Measurements from ENCODE around the gene GFOD2.

DNA sequence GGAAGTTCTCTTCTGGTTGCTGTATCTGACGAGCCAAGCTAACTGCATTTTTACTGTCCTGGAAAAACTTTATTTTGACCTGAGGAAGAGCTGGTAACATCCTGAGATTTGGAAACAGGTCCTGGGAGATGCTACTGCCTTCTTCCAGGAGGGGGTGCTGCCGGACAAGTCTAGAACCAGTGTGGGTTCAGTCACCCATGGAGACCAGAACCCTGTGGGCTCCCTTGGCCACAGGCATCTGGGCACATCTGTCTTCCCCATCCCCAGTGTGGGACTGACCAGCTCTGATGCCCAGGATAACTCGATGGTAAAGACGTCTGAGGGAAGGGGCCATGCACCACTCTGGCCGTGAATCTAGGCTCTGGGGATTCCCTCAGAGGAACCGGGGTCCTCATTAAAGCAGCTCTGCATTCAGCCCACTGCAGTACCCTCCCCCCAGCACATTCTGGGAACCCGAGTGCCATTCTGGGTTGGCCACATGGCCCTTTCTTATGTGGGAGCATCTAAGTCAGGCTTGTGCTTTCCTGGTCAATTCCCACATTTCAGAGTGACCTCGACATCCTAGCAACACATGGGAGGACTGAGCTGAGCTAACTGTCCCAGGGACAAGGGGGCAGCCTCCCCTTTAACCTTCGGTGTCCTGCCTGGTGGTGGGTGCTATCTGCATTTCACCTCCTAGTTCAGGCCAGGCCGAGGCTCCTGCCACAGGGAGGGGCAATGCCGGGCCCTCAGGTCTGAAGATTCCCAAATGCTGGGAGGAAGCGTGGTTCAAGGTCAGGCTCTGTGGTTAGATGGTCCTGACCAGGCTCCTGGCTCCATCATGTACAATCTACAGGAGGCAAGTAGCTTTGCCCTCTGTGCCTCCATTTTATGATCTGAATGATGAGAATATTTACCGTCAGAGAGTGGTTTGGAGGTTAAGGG, 46.1 kb downstream of the GFOD2 start:
- TF ChIP-seq STAG1 (CRISPR knock-in tag; IDR thresholded peaks at IDR 0.05): peak; percentile 95
- TF ChIP-seq ZNF253 (CRISPR knock-in tag; IDR thresholded peaks at IDR 0.05; ENCODE audit: borderline replicate concordance): 0 out of 2 replicates have a peak, but pooled peaks have one; percentile 40
- TF ChIP-seq, protein P1, sequence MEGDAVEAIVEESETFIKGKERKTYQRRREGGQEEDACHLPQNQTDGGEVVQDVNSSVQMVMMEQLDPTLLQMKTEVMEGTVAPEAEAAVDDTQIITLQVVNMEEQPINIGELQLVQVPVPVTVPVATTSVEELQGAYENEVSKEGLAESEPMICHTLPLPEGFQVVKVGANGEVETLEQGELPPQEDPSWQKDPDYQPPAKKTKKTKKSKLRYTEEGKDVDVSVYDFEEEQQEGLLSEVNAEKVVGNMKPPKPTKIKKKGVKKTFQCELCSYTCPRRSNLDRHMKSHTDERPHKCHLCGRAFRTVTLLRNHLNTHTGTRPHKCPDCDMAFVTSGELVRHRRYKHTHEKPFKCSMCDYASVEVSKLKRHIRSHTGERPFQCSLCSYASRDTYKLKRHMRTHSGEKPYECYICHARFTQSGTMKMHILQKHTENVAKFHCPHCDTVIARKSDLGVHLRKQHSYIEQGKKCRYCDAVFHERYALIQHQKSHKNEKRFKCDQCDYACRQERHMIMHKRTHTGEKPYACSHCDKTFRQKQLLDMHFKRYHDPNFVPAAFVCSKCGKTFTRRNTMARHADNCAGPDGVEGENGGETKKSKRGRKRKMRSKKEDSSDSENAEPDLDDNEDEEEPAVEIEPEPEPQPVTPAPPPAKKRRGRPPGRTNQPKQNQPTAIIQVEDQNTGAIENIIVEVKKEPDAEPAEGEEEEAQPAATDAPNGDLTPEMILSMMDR (CRISPR knock-in tag; IDR thresholded peaks at IDR 0.05): peak; percentile 95
- TF ChIP-seq, protein P2, sequence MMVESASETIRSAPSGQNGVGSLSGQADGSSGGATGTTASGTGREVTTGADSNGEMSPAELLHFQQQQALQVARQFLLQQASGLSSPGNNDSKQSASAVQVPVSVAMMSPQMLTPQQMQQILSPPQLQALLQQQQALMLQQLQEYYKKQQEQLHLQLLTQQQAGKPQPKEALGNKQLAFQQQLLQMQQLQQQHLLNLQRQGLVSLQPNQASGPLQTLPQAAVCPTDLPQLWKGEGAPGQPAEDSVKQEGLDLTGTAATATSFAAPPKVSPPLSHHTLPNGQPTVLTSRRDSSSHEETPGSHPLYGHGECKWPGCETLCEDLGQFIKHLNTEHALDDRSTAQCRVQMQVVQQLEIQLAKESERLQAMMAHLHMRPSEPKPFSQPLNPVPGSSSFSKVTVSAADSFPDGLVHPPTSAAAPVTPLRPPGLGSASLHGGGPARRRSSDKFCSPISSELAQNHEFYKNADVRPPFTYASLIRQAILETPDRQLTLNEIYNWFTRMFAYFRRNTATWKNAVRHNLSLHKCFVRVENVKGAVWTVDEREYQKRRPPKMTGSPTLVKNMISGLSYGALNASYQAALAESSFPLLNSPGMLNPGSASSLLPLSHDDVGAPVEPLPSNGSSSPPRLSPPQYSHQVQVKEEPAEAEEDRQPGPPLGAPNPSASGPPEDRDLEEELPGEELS (CRISPR knock-in tag; IDR thresholded peaks at IDR 0.05): no peak
- TF ChIP-seq ARID2 (CRISPR knock-in tag; IDR thresholded peaks at IDR 0.05; ENCODE audit: borderline replicate concordance): no peak
- TF ChIP-seq ZNF263 (CRISPR knock-in tag; IDR thresholded peaks at IDR 0.05): no peak
- TF ChIP-seq GABPA (IDR thresholded peaks at IDR 0.05; ENCODE audit: low read depth, low read length): no peak
- no peak for TF ChIP-seq GABPA (CRISPR knock-in tag; IDR thresholded peaks at IDR 0.05; ENCODE audit: low read depth)
- no peak; the same call in 1 of the 2 replicates for TF ChIP-seq JUND (CRISPR knock-in tag; IDR thresholded peaks at IDR 0.05)
- no peak for TF ChIP-seq MAZ (IDR thresholded peaks at IDR 0.05; ENCODE audit: borderline replicate concordance, low read depth, low read length)
- TF ChIP-seq MAZ (CRISPR knock-in tag; IDR thresholded peaks at IDR 0.05; ENCODE audit: low read depth): no peak
- no peak for TF ChIP-seq HCFC1 (IDR thresholded peaks at IDR 0.05; ENCODE audit: low read depth, low read length)
- TF ChIP-seq, protein P3, sequence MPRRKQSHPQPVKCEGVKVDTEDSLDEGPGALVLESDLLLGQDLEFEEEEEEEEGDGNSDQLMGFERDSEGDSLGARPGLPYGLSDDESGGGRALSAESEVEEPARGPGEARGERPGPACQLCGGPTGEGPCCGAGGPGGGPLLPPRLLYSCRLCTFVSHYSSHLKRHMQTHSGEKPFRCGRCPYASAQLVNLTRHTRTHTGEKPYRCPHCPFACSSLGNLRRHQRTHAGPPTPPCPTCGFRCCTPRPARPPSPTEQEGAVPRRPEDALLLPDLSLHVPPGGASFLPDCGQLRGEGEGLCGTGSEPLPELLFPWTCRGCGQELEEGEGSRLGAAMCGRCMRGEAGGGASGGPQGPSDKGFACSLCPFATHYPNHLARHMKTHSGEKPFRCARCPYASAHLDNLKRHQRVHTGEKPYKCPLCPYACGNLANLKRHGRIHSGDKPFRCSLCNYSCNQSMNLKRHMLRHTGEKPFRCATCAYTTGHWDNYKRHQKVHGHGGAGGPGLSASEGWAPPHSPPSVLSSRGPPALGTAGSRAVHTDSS (CRISPR knock-in tag; conservative IDR thresholded peaks at IDR 0.05): no peak
- TF ChIP-seq POLR2AphosphoS5 (IDR thresholded peaks at IDR 0.05; ENCODE audit: low read depth, low read length): no peak
